ENCODE data around the gene TTC23. TPM values are rescaled to one million over a fixed set of nuclear protein-coding genes. Genes with fewer than 3 reads are reported as not detected.

TTC23 gene
- total and polyA plus RNA-seq, 9 of the 15 experiments (the other 6 are each of a cell fraction or from before 2014, with no cell fraction given): 0.41 to 4.5 (median 2.5) TPM

DNA sequence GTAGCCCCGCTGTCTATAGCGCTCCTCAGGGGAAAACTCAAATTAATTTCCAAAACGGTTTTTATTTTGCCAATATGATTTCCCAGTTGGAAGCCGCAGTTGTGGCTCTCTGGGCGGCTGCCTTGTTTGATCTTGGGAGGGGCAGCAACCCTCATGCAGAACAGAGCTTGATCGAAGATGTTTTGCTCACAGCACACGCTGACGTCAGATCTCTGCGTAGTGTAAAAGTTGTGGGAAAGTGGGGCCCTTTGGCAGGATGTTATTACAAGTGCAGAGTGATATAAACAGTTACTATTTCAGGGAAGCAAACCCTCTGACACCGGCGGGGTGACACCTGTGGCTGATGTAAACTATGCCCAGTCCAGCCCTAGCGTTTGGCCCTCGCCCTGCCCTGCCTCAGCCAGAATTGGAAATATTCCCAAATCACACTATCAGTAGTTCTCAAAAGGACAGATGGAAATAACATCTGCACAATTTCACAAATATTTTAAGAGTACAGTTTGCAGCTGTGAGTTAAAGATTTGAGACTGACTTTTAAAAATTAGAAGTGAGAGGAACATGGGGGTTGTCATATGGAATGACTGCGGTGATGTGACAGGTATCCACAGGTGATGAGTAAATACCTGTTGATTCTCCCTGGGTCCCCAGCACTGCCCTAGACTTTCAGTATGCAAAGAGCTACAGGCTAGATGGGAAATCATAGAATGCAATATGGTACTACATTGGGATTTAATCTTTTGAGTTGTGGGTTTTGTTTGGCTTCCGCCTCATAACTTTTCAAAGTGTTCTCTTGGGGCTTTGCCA is 142.8 kb downstream of the TTC23 start (continued):
- TF ChIP-seq, protein P1, sequence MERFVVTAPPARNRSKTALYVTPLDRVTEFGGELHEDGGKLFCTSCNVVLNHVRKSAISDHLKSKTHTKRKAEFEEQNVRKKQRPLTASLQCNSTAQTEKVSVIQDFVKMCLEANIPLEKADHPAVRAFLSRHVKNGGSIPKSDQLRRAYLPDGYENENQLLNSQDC (CRISPR knock-in tag; IDR thresholded peaks at IDR 0.05): no peak
- no peak for TF ChIP-seq ZNF324 (CRISPR knock-in tag; IDR thresholded peaks at IDR 0.05)

DNA sequence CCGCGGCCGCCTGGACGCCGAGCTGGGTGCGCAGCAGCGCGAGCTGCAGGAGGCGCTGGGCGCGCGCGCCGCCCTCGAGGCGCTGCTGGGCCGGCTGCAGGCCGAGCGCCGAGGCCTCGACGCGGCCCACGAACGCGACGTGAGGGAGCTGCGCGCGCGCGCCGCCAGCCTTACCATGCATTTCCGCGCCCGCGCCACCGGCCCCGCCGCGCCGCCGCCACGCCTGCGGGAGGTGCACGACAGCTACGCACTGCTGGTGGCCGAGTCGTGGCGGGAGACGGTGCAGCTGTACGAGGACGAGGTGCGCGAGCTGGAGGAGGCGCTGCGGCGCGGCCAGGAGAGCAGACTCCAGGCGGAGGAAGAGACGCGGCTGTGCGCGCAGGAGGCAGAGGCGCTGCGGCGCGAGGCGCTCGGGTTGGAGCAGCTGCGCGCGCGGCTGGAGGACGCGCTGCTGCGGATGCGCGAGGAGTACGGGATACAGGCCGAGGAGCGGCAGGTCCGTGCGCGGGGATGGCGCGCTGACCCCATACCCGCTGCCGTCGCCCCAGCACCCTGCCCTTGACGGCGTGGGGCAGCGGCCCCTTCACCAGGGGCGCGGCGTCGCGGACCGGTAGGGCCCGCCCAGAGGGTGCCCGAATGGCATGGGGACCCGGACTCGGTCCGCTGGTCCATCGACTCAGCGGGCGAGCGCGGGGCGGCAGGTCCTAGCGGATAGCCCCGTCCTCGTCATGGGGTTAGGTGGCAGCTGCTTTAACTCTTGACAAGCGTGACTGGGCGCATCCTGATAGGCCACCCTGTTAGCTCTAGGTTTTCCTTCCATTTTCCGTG is 143.7 kb downstream of the TTC23 start:
- Histone ChIP-seq H3K27ac (ENCODE audit: extremely low read depth, low read depth, low read length) (no peak overlapping the region), H4K20me1 (replicated peaks; ENCODE audit: control insufficient read depth, insufficient read depth, low read length) (no peaks in the 10 kb centered on the region), H3K79me2 (ENCODE audit: control insufficient read depth, insufficient read depth, low read length) (no peaks in the 10 kb centered on the region), H3K36me3 (ENCODE audit: control insufficient read depth, insufficient read depth, low read length) (no peaks in the 10 kb centered on the region), H3K27me3 (ENCODE audit: control insufficient read depth in 2 of 2, insufficient read depth in 2 of 2, low read length in 2 of 2) (peaks cover 4 to 35% of the 10 kb centered on the region in 2 experiments; a peak in 3 of 5 replicates), H3K9ac (ENCODE audit: insufficient read depth in 1 of 2, low read depth in 2 of 2, low read length in 2 of 2) (no peak overlapping the region), H2AFZ (ENCODE audit: low read depth, low read length) (no peak overlapping the region), H3K9me3 (replicated peaks; ENCODE audit: control insufficient read depth, insufficient read depth, low read depth, low read length) (no peaks in the 10 kb centered on the region), H3K4me2 (ENCODE audit: insufficient read depth, low read length) (no peak overlapping the region), H3K9me1 (ENCODE audit: control insufficient read depth, insufficient read depth, low read length) (no peaks in the 10 kb centered on the region), H3K4me1 (replicated peaks in 1 of 2; ENCODE audit: control insufficient read depth in 2 of 2, insufficient read depth in 2 of 2, low read length in 2 of 2) (peaks cover 0 to 12% of the 10 kb centered on the region in 2 experiments; a peak in 2 of 5 replicates), H3K4me3 (no peak overlapping the region)
- ChIA-PET CTCF (ENCODE audit: low intra/inter-chr PET ratio) (interaction anchor here (0.6 to 2.8 kb wide), 2 partner anchors 107 to 1115 kb away, joined by 6 to 14 read pairs; no protein-coding TSS in a partner anchor), POLR2A (interaction anchor here (0.6 to 1.0 kb wide), 2 partner anchors 9 to 10 kb away, joined by 3 read pairs; no protein-coding TSS in a partner anchor)
- DNase-seq (ENCODE audit: extremely low read depth in 1 of 4, low spot score in 3 of 4) (no peak), ATAC-seq (no peak), FAIRE-seq (no peak)
- in situ Hi-C loops (cut with MboI): no loop called here
- intact Hi-C loops (cut with micrococcal nuclease): no loop called here
- 81% methylated on average over 24 of the region's 116 CpGs for WGBS (ENCODE audit: insufficient coverage, low coverage, missing lambda C conversion rate)
- TF ChIP-seq ZNF384 (IDR thresholded peaks at IDR 0.05; ENCODE audit: low read depth, low read length): no peak
- no peak for TF ChIP-seq ELF2 (CRISPR knock-in tag; IDR thresholded peaks at IDR 0.05)
- no peak for TF ChIP-seq HMGN3 (IDR thresholded peaks at IDR 0.05; ENCODE audit: borderline replicate concordance, extremely low read depth, insufficient read length, low read depth, low read length)
- TF ChIP-seq, protein P2, sequence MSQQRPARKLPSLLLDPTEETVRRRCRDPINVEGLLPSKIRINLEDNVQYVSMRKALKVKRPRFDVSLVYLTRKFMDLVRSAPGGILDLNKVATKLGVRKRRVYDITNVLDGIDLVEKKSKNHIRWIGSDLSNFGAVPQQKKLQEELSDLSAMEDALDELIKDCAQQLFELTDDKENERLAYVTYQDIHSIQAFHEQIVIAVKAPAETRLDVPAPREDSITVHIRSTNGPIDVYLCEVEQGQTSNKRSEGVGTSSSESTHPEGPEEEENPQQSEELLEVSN (IDR thresholded peaks at IDR 0.05; ENCODE audit: borderline replicate concordance in 1 of 2, extremely low read depth in 1 of 2, insufficient read depth in 1 of 2, insufficient read length in 1 of 2, low read depth in 1 of 2, low read length in 1 of 2, poor library complexity in 1 of 2, severe bottlenecking in 1 of 2): peak in 1 of 2 experiments; percentile 31
- 0 out of 2 replicates have a peak, but pooled peaks have one; percentile 48 for TF ChIP-seq ZBTB33 (CRISPR knock-in tag; IDR thresholded peaks at IDR 0.05)
- TF ChIP-seq, protein P3, sequence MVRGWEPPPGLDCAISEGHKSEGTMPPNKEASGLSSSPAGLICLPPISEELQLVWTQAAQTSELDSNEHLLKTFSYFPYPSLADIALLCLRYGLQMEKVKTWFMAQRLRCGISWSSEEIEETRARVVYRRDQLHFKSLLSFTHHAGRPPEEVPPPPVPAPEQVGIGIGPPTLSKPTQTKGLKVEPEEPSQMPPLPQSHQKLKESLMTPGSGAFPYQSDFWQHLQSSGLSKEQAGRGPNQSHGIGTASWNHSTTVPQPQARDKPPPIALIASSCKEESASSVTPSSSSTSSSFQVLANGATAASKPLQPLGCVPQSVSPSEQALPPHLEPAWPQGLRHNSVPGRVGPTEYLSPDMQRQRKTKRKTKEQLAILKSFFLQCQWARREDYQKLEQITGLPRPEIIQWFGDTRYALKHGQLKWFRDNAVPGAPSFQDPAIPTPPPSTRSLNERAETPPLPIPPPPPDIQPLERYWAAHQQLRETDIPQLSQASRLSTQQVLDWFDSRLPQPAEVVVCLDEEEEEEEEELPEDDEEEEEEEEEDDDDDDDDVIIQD (CRISPR knock-in tag; IDR thresholded peaks at IDR 0.05): no peak
- BruUV-seq (replicated peaks): no TSS peak

All from K562 (cell line).